PFSK-1 (cell line): ENCODE results near the gene LHB.

Source experiments
- FOXP2 ChIP-seq: optimal IDR thresholded peaks from 2 replicates; pipeline ENCODE3; 2011; ENCODE audit warnings: borderline replicate concordance, control low read depth, inconsistent platforms; ENCODE audit not compliant: insufficient read depth; ENCODE audit errors: extremely low read length, extremely low read depth
- POLR2AphosphoS5 ChIP-seq: IDR thresholded peaks from 2 replicates; pipeline ENCODE4 v1.6.1; 2012; ENCODE audit warnings: low read depth, mild to moderate bottlenecking, control low read depth, low read length, moderate library complexity
- SIN3A ChIP-seq: IDR thresholded peaks from 2 replicates; pipeline ENCODE4 v1.6.1; 2012; ENCODE audit warnings: mild to moderate bottlenecking, low read length, moderate library complexity, borderline replicate concordance; ENCODE audit not compliant: insufficient read depth
- TAF1 ChIP-seq: IDR thresholded peaks from 2 replicates; pipeline ENCODE4 v1.6.1; 2012; ENCODE audit warnings: low read length, control low read depth, borderline replicate concordance; ENCODE audit not compliant: insufficient read depth
- TF ChIP-seq, protein P1 (sequence below), 2 experiments: IDR thresholded peaks; 2 replicates each; pipeline versions ENCODE4 v1.6.1 to v1.8.0; 2011 to 2012; ENCODE audit warnings: low read depth in 2 of 2, low read length in 2 of 2, control low read depth in 1 of 2, inconsistent platforms in 1 of 2, mild to moderate bottlenecking in 1 of 2, moderate library complexity in 1 of 2; ENCODE audit not compliant: insufficient read depth in 1 of 2

LHB gene

DNA sequence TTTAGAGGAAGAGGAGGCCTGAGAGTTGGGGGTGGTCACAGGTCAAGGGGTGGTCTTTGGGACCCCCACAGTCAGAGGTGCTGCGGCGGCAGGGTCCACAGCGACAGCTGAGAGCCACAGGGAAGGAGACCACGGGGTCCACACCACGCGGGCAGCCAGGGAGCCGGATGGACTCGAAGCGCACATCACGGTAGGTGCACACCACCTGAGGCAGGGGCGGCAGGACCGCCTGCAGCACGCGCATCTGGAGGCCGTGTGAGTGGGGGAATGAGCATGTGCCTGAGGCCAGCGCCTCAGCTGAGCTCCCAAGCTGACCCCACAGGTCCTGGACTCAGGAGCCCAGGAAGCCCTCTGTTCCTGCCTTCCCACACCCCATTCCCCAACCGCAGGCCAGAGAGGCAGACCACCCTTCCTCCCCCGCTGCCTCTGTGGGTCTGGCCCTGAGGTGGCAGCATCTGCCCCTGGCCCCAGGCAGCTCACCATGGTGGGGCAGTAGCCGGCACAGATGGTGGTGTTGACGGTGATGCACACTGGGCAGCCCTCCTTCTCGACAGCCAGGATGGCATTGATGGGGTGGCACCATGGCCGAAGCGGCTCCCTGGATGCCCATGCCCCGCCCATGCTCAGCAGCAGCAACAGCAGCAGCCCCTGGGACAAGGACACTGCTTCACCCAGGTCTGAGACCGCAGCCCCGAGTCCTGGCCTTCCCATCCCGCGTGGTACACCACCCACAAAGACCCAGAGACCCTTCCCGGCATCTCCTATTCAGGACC lies 638 bp downstream of the LHB start:
- TF ChIP-seq SIN3A = no peak
- no peak for TF ChIP-seq FOXP2
- no peak for TF ChIP-seq TAF1
- no peak for TF ChIP-seq POLR2AphosphoS5
- TF ChIP-seq, protein P1, sequence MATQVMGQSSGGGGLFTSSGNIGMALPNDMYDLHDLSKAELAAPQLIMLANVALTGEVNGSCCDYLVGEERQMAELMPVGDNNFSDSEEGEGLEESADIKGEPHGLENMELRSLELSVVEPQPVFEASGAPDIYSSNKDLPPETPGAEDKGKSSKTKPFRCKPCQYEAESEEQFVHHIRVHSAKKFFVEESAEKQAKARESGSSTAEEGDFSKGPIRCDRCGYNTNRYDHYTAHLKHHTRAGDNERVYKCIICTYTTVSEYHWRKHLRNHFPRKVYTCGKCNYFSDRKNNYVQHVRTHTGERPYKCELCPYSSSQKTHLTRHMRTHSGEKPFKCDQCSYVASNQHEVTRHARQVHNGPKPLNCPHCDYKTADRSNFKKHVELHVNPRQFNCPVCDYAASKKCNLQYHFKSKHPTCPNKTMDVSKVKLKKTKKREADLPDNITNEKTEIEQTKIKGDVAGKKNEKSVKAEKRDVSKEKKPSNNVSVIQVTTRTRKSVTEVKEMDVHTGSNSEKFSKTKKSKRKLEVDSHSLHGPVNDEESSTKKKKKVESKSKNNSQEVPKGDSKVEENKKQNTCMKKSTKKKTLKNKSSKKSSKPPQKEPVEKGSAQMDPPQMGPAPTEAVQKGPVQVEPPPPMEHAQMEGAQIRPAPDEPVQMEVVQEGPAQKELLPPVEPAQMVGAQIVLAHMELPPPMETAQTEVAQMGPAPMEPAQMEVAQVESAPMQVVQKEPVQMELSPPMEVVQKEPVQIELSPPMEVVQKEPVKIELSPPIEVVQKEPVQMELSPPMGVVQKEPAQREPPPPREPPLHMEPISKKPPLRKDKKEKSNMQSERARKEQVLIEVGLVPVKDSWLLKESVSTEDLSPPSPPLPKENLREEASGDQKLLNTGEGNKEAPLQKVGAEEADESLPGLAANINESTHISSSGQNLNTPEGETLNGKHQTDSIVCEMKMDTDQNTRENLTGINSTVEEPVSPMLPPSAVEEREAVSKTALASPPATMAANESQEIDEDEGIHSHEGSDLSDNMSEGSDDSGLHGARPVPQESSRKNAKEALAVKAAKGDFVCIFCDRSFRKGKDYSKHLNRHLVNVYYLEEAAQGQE (IDR thresholded peaks at IDR 0.05; ENCODE audit: insufficient read depth in 1 of 2, low read depth in 2 of 2, low read length in 2 of 2) = no peak

DNA sequence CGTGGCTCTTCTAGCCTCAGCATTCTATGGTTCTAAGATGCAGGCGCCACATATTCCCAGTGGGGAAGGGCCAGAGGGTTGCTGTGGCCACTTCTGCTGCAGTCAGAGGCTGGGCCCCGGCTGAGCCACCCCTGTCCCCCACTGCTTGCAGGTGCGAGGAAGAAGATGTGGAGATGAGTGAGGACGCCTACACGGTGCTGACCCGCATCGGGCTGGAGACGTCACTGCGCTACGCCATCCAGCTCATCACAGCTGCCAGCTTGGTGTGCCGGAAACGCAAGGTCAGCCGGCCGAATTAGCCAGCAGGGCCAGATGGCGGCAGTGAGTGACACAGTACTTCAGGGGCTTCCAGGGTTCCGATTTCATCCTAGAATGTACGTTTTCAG lies 2.0 kb downstream of the LHB start:
- no peak for TF ChIP-seq TAF1
- no peak for TF ChIP-seq FOXP2
- no peak for TF ChIP-seq SIN3A
- TF ChIP-seq, protein P1 (IDR thresholded peaks at IDR 0.05; ENCODE audit: insufficient read depth in 1 of 2, low read depth in 2 of 2, low read length in 2 of 2) = no peak
- TF ChIP-seq POLR2AphosphoS5 = no peak

DNA sequence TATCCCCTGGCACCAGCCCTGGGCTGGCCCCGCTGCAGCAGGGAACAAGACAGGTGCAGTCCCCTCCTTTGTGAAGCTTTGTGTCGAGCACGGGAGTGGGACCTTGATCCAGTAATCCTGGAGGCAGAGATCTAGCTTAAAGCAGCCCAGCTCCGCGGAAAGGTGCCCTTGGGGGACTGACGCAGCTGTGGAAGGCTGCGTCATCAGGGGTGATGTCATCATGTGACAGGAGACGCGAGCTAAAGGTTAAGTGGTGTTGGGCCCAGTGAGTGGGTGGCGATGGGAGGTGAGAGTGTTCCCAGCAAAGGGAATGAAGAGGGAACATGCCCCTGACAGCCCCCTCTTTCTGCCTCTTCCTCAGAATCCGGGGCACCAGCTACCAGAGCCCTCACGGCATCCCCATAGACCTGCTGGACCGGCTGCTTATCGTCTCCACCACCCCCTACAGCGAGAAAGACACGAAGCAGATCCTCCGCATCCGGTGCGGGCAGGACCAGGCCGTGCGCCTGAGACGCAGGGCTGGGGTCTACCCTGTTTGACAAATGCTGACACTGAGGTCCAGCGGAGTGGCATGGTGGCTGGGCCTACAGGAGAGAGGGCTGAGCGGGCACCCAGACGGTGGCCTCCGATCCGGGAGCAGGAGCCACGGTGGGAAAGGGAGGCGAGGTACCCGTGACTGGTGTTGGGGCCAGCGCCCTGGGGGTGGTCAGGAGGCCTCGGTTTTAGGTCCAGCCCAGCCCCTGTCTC lies 2.6 kb downstream of the LHB start:
- TF ChIP-seq FOXP2 = no peak
- no peak for TF ChIP-seq POLR2AphosphoS5
- TF ChIP-seq TAF1 = no peak
- TF ChIP-seq SIN3A = no peak
- TF ChIP-seq, protein P1 (IDR thresholded peaks at IDR 0.05; ENCODE audit: insufficient read depth in 1 of 2, low read depth in 2 of 2, low read length in 2 of 2) = no peak

DNA sequence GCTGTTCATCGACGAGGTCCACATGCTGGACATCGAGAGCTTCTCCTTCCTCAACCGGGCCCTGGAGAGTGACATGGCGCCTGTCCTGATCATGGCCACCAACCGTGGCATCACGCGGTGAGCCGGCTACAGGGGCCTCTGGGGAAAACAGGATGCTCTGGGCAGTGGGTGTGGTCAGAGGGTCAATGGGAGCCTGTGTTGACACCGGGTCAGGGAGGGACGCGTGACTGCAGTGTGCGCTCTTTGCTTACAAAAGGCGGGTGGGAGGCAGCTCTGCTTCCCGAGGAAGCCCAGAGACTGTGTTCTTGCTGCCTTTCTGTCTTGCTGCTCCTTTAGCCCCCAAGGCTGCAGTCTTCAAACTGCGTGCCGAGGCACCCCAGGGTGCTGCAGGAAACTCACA lies 5.7 kb downstream of the LHB start:
- TF ChIP-seq FOXP2 = no peak
- TF ChIP-seq, protein P1 (IDR thresholded peaks at IDR 0.05; ENCODE audit: insufficient read depth in 1 of 2, low read depth in 2 of 2, low read length in 2 of 2) = no peak
- TF ChIP-seq SIN3A = no peak
- no peak for TF ChIP-seq POLR2AphosphoS5
- no peak for TF ChIP-seq TAF1

DNA sequence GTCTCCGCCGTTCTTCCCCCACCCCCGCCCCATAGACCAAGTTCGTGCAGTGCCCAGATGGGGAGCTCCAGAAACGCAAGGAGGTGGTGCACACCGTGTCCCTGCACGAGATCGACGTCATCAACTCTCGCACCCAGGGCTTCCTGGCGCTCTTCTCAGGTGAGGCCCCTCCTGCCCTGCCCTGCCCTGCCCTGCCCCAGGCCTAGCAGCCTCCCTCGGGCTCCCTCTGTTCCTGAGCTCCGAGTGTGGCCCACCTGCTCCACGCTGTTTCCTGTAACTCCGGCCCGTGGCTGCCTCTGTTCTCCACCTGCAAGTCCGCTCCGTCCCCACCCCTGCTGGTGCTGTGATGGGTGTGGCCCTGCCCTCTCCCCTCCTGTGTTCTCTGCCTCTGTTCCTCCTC lies 6.4 kb downstream of the LHB start:
- TF ChIP-seq FOXP2 (no peak), SIN3A (no peak)
- TF ChIP-seq, protein P1 (IDR thresholded peaks at IDR 0.05; ENCODE audit: insufficient read depth in 1 of 2, low read depth in 2 of 2, low read length in 2 of 2) = no peak
